Gastrocnemius medialis (tissue), 4 donors: ENCODE results near the gene TXLNA.

ENCODE experiments used
- POLR2A ChIP-seq, 2 donors: fragments of 450-650 bp; IDR thresholded peaks; one replicate each; pipeline ENCODE4 v1.6.1; 2017; ENCODE audit warnings: antibody characterized with exemption in 2 of 2, mild to moderate bottlenecking in 2 of 2, moderate library complexity in 2 of 2
- TF ChIP-seq, protein P1 (sequence below), 5 experiments: fragments of 450-650 bp in 3 of 5; fragments of 200-600 bp in 2 of 5; sonication (generic) in 2 of 5; IDR thresholded peaks in 4 of 5; conservative IDR thresholded peaks in 1 of 5; 1 replicate in 4 of 5; 2 replicates in 1 of 5; pipeline ENCODE4 v1.5.1; 2016 to 2019; ENCODE audit warnings: antibody characterized with exemption in 5 of 5, mild to moderate bottlenecking in 3 of 5, moderate library complexity in 3 of 5

DNA sequence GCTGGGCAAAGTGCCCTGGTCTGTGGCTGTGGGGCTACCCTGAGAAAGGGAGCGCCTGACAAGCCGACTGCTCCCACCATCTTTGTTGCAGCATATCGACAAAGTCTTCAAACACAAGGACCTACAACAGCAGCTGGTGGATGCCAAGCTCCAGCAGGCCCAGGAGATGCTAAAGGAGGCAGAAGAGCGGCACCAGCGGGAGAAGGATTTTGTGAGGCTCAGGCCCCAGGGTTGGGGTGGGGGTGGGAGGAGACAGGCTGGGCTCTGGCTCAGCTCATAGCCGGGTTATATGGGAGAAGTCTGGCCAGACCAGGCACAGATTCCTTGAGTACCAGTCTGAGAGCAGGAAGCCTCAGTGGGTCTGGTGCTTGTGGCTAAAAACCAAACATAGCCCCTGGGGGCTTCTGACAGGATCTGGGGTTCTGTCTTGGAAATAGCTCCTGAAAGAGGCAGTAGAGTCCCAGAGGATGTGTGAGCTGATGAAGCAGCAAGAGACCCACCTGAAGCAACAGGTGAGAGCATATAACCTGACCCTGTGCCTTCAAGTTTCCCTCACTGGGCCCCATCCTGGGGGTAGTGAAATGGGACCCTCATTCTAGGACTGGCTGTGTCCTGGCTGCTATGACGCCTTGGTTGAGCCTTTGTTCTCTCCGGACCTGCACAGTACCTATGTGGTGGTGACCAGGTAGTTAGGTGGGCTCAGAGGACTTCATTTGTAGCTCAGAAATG, 12.9 kb downstream of the TXLNA start:
- TF ChIP-seq, protein P1, sequence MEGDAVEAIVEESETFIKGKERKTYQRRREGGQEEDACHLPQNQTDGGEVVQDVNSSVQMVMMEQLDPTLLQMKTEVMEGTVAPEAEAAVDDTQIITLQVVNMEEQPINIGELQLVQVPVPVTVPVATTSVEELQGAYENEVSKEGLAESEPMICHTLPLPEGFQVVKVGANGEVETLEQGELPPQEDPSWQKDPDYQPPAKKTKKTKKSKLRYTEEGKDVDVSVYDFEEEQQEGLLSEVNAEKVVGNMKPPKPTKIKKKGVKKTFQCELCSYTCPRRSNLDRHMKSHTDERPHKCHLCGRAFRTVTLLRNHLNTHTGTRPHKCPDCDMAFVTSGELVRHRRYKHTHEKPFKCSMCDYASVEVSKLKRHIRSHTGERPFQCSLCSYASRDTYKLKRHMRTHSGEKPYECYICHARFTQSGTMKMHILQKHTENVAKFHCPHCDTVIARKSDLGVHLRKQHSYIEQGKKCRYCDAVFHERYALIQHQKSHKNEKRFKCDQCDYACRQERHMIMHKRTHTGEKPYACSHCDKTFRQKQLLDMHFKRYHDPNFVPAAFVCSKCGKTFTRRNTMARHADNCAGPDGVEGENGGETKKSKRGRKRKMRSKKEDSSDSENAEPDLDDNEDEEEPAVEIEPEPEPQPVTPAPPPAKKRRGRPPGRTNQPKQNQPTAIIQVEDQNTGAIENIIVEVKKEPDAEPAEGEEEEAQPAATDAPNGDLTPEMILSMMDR (IDR thresholded peaks at IDR 0.05 in 4 of 5, conservative IDR thresholded peaks at IDR 0.05 in 1 of 5): no peak
- TF ChIP-seq POLR2A (IDR thresholded peaks at IDR 0.05): no peak
